NOMO-1 (cell line): Measurements from ENCODE around the gene LRIT3.
"Not testable (repeated sequence)": the region's sequence is repeated elsewhere in the genome, so short reads cannot be mapped to it uniquely, and the experiment has no call there.

ENCODE experiments used
- DNase-seq, 2 experiments: peaks; one replicate each; lab custom pipeline; 2025; ENCODE audit not compliant: unreplicated experiment in 2 of 2; lab: John Stamatoyannopoulos, UW

LRIT3 gene

DNA sequence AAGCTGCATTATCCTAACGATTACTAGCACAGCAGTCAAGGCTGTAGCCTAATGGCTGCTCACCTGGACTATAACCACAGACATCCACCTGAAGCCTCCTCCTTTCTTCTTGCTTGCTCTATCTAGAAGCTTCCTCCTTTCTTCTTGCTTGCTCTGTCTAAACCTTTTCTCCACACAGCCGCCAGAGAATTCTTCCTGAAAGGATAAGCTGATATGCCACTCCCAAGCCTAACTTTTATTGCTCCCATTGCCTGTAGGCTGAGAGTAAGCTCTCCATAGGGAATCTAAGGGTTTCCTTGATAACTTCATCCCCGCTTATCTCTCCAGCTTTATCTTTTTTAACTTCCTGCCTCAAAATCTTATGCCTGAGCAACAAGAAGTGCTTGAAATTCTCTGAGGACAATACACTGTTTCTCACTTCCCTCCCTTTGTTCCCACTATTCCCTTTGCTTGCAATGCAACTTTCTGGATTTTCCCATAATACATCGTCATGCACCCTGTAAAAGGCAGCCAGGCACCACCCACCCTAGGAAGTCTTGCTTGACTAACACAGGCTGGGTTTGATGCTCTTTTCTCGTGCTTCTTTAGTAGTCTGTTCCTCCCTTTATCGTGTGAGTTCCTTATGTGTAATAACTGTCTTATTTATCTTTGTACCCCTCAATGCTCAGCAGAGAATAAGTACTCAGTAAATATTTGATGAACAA is 1.4 kb upstream of the LRIT3 start:
- no peak for DNase-seq

DNA sequence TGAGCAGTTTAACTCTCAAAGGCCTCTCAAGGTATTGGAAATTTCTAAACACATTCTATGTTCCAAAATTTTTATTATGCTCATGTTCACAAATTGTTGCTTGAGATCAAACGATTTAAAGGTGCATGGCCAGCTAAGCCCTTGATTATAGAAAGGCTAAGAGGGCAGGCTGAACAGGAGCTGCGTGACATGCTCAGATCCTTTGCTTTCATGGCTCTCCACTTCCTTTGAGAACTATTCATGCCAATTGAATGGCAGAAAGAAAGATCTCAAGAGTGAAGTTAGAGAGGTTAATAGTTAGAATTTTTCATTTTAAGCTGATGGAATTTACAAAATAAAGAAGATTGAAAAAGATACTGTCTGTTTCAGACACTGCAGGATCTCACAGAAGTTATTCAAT is 594 bp downstream of the LRIT3 start:
- DNase-seq, result no peak

DNA sequence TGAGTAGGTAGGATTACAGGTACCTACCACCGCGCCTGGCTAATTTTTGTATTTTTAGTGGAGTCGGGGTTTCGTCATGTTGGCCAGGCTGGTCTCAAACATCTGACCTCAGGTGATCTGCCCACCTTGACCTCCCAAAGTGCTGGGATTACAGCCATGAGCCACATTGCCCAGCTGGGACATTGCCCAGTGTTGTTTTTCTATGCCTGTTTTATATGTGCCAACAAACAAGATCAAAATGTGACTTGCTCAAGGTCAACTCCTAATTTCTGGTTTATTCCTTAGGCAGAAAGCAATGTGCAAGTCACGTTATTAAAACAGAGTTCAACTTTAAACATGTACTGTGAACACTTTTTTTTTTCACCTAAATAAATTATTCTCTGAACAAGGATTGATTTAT is 2.7 kb downstream of the LRIT3 start:
- no peak for DNase-seq

DNA sequence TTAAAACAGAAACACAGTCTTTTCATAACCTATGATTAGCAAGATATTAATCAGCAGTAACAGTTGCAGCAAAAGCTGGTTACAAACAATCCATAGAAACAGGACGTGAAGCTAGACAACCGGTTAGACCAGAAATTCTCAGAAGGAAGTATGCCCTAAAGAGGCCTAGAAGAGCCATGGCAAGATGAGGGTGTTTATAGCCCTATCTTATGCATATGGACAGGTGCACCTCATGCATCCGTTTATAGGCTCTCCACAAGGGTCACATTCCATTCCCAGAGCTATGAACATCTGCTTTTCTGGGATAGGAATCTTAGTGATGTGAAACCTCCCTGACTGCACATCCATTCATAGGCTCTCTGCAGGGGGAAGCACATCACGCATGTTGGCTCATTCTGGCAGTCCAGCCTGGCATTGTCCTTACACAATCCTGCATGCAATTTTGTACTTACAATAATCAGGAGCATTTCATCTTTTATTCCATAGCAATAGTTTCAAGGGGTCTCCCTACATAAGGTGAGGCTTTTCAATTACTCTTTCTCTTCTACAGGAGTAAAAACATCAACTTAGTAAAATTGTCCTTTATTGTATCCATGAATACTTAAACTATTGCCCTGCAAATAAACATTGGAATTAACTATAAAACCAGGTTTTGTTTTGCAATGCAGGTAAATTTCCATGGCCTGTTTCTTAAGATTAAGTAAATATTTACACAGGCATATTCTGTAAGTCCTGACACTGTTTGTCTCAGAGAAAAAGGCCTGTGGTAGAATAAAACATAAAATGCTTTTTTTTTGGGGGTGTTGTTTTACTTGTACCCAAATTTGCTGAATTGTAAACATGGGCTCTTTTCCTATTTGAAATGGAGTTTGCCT is 11.8 kb downstream of the LRIT3 start:
- not testable (repeated sequence) for DNase-seq

DNA sequence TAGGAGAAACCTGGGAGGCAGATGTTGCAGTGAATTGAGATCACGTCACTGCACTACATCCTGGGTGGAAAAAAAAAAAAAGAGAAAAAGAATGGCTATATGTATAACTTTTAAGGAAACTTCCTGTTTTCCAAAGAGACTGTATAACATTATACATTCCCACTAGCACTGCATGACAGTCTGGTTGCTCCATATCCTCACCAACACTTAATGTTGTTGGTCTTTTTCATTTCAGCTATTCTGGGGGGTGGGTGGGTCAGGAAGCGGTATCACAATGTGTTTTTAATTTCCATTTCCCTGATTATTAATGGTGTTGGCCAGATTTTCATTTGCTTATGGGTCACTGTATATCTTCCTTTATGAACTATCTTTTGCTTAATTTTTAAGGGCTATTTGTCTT is 13.4 kb downstream of the LRIT3 start:
- no peak for DNase-seq

DNA sequence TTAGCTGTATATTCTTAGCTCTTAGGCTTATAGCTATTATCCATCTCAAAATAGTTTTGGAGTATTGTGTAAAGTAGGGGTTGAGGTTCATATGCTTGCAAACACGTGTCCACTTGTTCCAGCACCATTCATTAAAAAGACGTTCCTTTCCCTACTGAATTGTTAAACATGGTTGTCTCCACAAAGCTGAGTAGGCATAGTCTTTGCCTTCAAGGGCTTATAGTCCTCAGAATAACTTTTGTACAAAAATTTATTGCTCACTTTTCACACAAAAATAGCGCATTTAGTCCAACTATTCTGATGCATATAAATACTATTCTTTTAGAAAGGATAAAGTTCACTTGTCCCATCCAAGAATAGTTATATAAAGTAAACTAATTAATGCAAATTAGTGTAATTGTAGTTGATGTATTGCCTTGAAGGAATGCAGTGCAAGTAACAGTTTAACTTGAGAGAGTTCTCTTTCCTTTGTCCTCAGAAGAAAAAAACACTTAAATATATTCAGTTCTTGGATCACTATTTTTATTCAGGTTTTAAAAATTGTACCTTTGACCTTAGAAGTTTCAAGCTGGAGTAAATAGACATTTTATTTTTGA is 14.1 kb downstream of the LRIT3 start:
- DNase-seq, result no peak

DNA sequence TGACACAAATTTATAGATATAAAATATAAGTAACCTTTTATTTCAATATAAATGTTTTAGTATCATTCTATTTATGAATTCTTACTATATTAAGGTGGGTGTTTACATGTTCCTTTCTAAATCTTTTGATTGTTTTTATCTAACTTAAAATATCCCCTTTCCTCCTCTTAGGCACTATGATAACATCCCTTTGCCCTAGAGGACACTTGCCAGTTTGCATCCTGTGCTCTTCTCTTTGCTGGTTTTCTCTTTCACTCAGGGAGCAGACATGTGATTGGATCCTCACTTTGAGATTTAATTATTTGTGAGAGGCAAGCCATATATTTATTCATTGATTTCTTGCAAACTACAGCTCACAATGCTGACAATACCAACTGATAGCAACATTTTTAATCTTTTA is 16.2 kb downstream of the LRIT3 start:
- no peak for DNase-seq

DNA sequence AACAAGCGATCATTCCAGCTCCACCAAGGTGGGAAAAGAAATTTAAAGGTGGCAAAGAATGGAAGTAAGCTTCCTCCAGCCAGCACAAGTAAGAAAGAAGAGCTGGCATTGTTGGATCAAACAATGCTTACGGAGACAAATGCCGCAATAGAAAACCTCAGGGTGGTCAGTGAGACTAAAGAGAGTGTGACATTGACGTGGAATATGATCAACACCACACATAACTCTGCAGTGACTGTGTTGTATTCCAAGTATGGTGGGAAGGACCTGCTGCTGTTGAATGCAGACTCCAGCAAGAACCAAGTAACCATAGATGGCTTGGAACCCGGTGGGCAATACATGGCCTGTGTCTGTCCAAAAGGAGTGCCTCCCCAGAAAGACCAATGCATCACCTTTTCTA is 22.2 kb downstream of the LRIT3 start:
- no peak for DNase-seq

DNA sequence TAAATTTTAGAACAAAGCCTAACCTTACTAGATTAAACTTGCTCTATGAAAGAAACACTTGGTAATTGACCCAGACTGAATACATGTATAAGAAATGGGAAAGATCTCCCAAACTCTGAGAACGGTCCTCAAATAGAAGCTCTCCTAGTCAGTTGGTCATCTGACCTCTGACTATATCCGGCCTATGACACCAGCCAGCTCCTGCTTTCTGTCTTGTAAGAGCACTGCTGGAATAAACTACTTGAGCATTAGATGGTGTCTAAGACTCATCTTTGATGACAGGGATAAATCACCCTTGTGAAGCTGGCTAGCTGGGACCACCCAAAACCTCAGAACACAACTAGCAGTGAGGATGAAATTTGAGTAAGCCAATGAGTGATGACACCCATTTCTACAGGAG is 24.2 kb downstream of the LRIT3 start:
- no peak for DNase-seq

DNA sequence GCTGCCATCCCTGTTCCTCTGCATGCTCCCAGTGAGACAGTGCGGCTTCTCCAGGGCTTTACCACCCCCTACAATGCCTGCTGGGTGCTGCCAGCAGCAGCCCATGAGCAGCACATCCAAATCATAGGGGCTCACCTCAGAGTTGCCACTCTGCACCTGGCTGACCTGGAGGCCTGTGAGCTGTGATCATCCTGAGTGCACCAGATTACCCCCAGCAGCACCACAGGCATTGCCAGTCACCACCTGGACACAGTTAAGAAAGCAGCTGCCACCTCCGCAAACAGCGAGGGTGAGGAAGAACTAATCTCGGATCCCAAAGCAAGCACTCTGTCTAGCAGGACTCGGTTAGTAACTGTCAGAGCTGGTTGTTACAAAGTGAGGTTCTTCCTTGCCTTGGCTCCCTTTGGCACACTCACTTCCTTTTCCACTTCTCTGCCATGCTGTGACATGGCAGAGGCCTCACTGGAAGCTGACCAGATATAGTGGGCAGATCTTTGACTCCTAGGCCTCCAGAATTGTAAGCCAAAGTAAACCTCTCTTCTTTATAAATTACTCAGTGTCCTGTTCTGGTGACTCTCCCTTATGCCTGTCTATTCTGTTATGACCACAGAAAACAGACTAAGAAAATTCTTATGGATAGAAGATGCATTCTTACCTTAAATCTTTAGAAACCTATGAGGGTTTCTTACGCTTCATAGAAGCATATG is 25.2 kb downstream of the LRIT3 start:
- DNase-seq, result no peak

DNA sequence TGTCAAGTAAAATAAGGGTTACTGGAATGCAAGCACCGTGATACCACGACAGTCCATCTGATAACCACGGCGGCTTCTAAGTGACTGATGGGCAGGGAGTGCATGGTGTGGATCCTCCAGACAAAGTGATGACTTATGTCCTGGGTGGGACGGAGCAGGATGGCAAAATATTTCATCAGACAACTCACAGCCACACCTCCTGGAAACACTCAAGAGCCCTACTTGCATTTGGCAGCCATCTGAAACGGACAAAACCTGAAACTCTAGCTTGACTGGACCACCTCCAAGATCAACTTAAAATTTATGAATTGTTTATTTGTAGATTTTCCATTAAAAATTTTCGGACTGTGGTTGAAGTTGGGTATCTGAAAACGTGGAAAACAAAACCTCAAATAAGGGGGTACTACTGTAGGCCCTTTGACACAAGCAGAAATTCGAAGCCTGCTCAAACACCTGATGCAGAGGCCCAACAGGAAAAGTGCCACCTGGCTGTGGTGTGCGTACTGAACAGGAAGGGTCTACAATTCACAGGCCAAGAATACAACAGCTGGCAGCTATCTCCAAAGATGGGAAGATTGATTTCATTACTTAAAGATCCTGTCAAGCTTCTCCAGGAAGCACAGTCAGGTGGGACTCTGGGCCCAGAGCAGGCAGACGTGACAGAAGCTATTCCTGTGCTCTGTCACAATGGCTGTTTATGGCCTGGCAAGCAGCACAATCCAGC is 26.0 kb downstream of the LRIT3 start:
- DNase-seq, result no peak

DNA sequence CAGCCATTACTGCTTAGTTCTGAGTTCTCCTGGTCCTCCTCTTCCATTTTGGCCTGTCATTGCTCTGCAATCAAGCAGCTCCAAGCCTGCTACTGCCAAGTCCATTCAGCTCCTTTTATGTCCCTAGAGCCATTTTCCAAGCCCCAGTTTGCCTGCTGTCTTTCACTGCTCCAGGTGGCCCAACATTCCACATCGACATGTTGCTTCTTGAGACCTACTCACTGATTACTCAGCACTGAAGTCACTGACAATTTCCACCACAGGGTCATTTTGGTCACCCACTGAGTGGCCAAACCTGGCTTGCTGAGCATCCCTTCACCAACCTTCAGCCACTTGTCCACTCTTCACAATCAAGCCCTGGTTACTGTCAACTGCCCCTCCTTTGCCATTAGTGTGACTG is 27.2 kb downstream of the LRIT3 start:
- DNase-seq, result no peak

DNA sequence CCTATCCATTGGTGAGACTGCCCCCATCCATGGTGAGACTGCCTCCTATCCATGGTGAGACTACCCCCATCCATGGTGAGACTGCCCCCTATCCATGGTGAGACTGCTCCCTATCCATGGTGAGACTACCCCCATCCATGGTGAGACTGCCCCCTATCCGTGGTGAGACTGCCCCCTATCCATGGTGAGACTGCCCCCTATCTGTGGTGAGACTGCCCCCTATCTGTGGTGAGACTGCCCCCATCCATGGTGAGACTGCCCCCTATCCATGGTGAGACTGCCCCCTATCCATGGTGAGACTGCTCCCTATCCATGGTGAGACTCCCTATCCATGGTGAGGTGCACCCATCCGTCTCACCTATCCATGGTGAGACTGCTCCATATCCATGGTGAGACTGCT is 27.6 kb downstream of the LRIT3 start:
- not testable (repeated sequence) for DNase-seq

DNA sequence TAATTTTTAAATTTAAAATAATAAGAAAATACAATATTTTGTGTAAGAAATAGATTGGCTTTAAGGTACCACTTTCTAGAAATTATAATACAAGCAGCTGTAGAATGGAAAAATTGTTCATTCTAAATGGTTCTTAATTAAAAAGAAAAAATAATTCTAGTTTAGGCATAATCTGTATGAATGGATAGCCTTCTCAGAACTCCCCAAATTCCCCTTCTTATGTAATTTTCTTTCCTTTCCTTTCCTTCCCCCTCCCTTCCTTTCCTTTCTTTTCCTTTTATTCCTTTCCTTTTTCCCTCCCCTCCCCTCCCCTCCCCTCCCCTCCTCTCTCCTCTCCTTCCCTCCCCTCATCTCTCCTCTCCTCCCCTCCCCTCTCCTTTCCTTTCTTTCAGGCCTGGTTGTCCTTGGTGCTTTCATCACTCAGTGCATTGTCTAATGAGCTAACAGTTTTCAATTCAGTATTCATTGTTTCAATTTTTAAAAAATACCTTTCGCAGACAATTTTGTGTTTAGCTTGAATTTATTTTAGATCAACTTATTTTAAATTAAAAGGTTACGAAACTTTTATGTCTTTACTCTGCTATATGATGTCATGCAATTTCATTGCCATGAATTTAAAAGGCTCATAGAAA is 28.8 kb downstream of the LRIT3 start:
- no peak for DNase-seq

DNA sequence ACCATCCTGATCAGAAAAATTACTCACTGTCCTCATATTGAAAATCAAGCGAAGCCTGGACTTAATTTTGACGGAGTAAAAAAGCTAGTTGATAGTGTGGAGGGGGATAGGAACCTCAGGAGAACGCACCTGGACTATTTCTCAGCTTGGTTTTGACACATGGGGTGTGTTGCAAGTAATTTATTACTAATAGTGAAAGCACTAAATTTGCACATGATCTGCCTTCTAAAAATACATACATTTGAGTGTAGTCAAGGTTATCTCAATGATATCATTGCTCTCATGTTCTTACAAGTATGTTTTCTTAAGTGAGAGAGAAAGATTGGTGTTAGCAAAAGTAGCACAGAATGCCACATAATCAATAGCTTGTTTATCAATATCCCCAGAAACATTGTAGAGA is 29.5 kb downstream of the LRIT3 start:
- no peak for DNase-seq

DNA sequence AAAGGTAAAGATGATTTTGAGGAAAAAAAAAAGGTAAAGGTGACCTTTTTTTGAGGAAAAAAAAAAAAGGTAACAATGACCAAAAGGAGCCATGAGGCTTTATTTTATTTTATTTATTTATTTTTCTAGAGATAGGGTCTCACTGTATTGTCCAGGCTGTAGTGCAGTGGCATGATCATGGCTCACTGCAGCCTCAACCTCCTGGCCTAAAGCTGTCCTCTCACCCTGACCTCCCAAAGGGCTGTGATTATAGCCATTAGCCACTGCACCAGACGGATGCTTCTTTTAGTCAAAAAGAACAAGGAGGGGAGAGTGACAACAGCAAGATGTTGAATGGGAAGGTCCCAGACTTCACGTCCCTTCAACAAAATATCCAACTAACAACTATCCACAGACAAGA is 30.4 kb downstream of the LRIT3 start:
- no peak for DNase-seq

DNA sequence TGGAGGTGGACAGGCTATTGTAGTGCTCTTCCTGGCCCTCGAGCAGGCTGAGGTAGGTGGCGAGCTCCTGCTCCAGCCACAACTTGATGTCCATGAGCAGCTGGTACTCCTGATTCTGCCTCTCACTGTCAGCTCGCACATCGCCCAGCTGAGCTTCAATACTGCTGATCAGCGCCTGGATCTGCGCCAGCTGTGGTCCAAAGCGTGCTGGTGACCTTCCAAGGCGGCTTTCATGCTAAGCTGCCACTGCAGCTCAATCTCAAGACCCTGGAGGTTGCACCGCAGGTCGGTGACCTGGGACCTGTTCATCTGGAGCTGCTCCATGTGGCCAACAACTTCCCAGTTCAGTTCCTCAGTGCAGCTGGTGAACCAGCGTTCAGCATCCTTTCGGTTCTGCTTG is 31.2 kb downstream of the LRIT3 start:
- DNase-seq, result no peak

DNA sequence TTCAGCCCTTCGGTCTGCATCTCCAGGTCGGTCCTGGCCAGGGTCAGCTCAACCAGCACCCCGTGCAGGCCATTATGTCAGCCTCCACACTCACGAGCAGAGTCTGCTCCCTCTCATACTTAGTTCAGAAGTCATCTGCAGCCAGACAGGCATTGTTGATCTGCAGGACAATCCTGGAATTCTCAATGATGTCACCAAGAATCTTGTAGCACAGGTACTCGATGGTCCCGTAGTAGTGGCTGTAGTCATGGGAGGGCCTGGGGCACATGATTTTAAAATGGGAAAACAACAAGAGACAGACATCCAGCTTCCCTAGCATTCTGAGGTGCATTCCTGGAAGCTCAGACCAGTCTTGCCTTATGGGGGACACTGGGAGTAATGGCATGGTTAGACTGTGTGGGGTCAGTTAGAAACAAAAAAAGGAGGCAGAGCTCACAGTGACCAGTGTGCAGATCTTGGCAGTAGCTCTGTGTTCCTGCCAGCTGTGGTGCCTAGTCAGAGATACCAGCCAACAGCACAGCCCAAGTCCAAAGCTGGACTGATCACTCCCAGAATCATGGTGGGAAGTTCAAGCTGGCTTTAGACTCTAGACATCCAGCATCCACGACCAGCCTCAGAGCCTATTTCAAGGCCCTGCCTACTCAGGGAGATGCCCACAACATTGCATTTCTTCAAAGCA is 31.9 kb downstream of the LRIT3 start:
- no peak for DNase-seq

DNA sequence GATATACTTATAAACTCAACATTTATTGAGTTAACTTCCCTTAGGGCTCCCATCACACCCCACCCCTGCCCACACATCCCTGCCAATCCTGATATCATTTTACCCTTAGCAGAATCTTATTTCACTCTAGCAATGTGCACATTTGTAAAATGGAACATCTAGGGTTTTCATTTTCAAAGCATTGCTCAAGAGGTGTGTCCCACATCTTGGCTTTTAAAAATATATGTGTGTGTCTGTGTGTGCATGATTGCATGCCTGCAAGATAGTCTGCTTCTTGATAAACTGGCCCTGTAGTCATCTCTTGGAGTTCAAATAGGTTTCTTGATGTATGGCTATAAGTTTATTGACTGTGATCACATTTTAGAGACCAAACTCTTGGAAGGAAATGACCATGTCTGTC is 38.4 kb downstream of the LRIT3 start:
- DNase-seq, result no peak

DNA sequence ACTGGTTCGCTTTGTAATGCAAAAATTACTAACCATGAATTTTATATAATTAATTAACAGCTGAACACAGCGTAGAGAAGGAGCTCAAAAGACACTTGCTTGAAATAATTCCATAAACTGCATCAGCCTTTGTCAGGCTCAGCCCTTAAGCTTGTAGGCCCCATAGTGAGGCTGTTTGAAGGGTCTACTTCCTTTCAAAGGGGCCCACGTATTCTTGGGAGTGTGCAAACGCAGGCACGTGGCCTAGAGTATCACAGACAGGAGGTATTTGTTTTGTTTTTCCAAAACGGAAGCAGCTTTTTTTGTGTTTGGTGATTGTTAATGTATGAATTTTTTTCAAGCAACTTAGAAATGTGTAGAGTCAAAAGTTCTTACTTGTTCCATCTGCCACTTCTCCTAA is 39.2 kb downstream of the LRIT3 start:
- no peak for DNase-seq
